Measurements from ENCODE around the gene NKX6-2.

GRCh38 chr10:132809232-132810140 lies 23.5 kb upstream of the NKX6-2 start:
- TF ChIP-seq CTCF (IDR thresholded peaks at IDR 0.05; ENCODE audit: poor library complexity, severe bottlenecking) (no peak), EP300 (conservative IDR thresholded peaks at IDR 0.05; ENCODE audit: poor library complexity, severe bottlenecking) (no peak), SMC3 (conservative IDR thresholded peaks at IDR 0.05; ENCODE audit: poor library complexity) (no peak), EZH2 (IDR thresholded peaks at IDR 0.05; ENCODE audit: borderline replicate concordance, insufficient read depth, low read length, poor library complexity, severe bottlenecking) (no peak), REST (IDR thresholded peaks at IDR 0.05; ENCODE audit: borderline replicate concordance) (no peak), MXI1 (conservative IDR thresholded peaks at IDR 0.05; ENCODE audit: poor library complexity, severe bottlenecking) (no peak), TAF1 (IDR thresholded peaks at IDR 0.05; ENCODE audit: low read depth) (no peak), RAD21 (conservative IDR thresholded peaks at IDR 0.05) (no peak)
